Karpas-422 (cell line): ENCODE measurements around the gene ZNHIT2. TPM values are rescaled to one million over a fixed set of nuclear protein-coding genes. Genes with fewer than 3 reads are reported as not detected.

ENCODE experiments used
- DNase-seq: peaks from one replicate; pipeline ENCODE4 v3.0.0-alpha.2; 2015
- H2AFZ ChIP-seq: fragments of 200-600 bp; sonication (generic); 2 replicates; pipeline ENCODE4 v1.6.1; 2014; ENCODE audit warnings: antibody characterized with exemption, low read length, mixed read lengths
- H3K27ac ChIP-seq: fragments of 200-600 bp; sonication (generic); 2 replicates; pipeline ENCODE4 v1.5.1; 2014; ENCODE audit warnings: mild to moderate bottlenecking, low read length, moderate library complexity
- H3K27me3 ChIP-seq: fragments of 200-600 bp; sonication (generic); 2 replicates; pipeline ENCODE4 v1.6.1; 2014; ENCODE audit warnings: low read length, mixed read lengths
- H3K36me3 ChIP-seq: fragments of 200-600 bp; sonication (generic); 2 replicates; pipeline ENCODE4 v1.6.1; 2014; ENCODE audit warnings: low read length, mixed read lengths; ENCODE audit not compliant: insufficient read depth
- H3K4me1 ChIP-seq: fragments of 200-600 bp; sonication (generic); 2 replicates; pipeline ENCODE4 v1.6.1; 2014; ENCODE audit warnings: mild to moderate bottlenecking, low read length, mixed read lengths
- H3K4me2 ChIP-seq: fragments of 200-600 bp; sonication (generic); 2 replicates; pipeline ENCODE4 v1.6.1; 2014; ENCODE audit warnings: low read length, low read depth, mild to moderate bottlenecking; ENCODE audit not compliant: poor library complexity, severe bottlenecking
- H3K4me3 ChIP-seq: fragments of 200-600 bp; sonication (generic); 2 replicates; pipeline ENCODE4 v1.5.1; 2014; ENCODE audit warnings: mild to moderate bottlenecking, antibody characterized with exemption, low read length, mixed read lengths
- H3K79me2 ChIP-seq: fragments of 200-600 bp; sonication (generic); 2 replicates; pipeline ENCODE4 v1.6.1; 2014; ENCODE audit warnings: mild to moderate bottlenecking, low read length, mixed read lengths
- H3K9ac ChIP-seq: fragments of 200-600 bp; sonication (generic); 2 replicates; pipeline ENCODE4 v1.6.0; 2014; ENCODE audit warnings: low read length
- H3K9me2 ChIP-seq: fragments of 200-600 bp; sonication (generic), shearing (Covaris generic); replicated peaks from 2 replicates; pipeline ENCODE4 v1.6.0; 2014; ENCODE audit warnings: mild to moderate bottlenecking, low read length, moderate library complexity; ENCODE audit not compliant: insufficient read depth
- H3K9me3 ChIP-seq: fragments of 300-700, 200-600 bp; sonication (generic); 2 replicates; pipeline ENCODE4 v1.6.1; 2014; ENCODE audit warnings: low read length, mixed read lengths
- H4K20me1 ChIP-seq: fragments of 200-600 bp; sonication (generic); 2 replicates; pipeline ENCODE4 v1.6.1; 2014; ENCODE audit warnings: mild to moderate bottlenecking, antibody characterized with exemption, low read length, low read depth; ENCODE audit not compliant: insufficient read depth
- total RNA-seq: library from RNA; depleted of rRNA; stranded (reverse); fragments of >200 nt; shearing (Covaris generic); gene quantifications from 2 replicates; pipeline ENCODE4 v1.2.3, GENCODE V29; 2014; ENCODE audit warnings: low replicate concordance

ZNHIT2 gene
- total RNA-seq, 1 experiment from 2014 or later, result 11.3 TPM

GRCh38 chr11:65131895-65132237, 14.4 kb upstream of the ZNHIT2 start:
- Histone ChIP-seq H3K27me3 (no peaks in the 10 kb centered on the region), H3K79me2 (peaks cover 27% of the 10 kb centered on the region), H3K36me3 (peaks cover 45% of the 10 kb centered on the region), H3K4me3 (peak overlapping the region; percentile 91), H3K9me3 (no peaks in the 10 kb centered on the region), H2AFZ (no peak overlapping the region), H3K27ac (peak overlapping the region; percentile 100), H3K9me2 (no peaks in the 10 kb centered on the region), H3K4me1 (peaks cover 73% of the 10 kb centered on the region), H3K9ac (peak overlapping the region; percentile 99), H3K4me2 (peak overlapping the region; percentile 98), H4K20me1 (peaks cover 34% of the 10 kb centered on the region; the same call in 1 of the 2 replicates)
- no peak for DNase-seq

- Histone ChIP-seq H3K9me2 (no peaks in the 10 kb centered on the region), H3K4me3 (peak overlapping the region; percentile 91), H3K9me3 (no peaks in the 10 kb centered on the region), H2AFZ (no peak overlapping the region), H3K4me2 (peak overlapping the region; percentile 98), H4K20me1 (peaks cover 34% of the 10 kb centered on the region; the same call in 1 of the 2 replicates), H3K4me1 (peaks cover 71% of the 10 kb centered on the region), H3K27ac (peak overlapping the region; percentile 100), H3K36me3 (peaks cover 45% of the 10 kb centered on the region), H3K79me2 (peaks cover 27% of the 10 kb centered on the region), H3K27me3 (no peaks in the 10 kb centered on the region), H3K9ac (peak overlapping the region; percentile 99)
- DNase-seq, result peak; percentile 43
Measured at GRCh38 chr11:65131417-65131776, 13.9 kb upstream of the ZNHIT2 start.

- H3K4me3 ChIP-seq, result peak overlapping the region; percentile 91
- no peaks in the 10 kb centered on the region for H3K9me2 ChIP-seq
- H3K4me2 ChIP-seq, result peak overlapping the region; percentile 98
- H3K27me3 ChIP-seq, result no peaks in the 10 kb centered on the region
- H4K20me1 ChIP-seq, result peaks cover 34% of the 10 kb centered on the region; the same call in 1 of the 2 replicates
- H3K9ac ChIP-seq, result peak overlapping the region; percentile 99
- H3K4me1 ChIP-seq, result peaks cover 65% of the 10 kb centered on the region
- no peaks in the 10 kb centered on the region for H3K9me3 ChIP-seq
- peaks cover 45% of the 10 kb centered on the region for H3K36me3 ChIP-seq
- peak overlapping the region; percentile 100 for H3K27ac ChIP-seq
- H2AFZ ChIP-seq, result no peak overlapping the region
- peak; percentile 79 for DNase-seq
- H3K79me2 ChIP-seq, result peaks cover 27% of the 10 kb centered on the region
Measured at GRCh38 chr11:65130631-65131416, 13.3 kb upstream of the ZNHIT2 start.

- Histone ChIP-seq H3K4me2 (peak overlapping the region; percentile 98), H3K27ac (peak overlapping the region; percentile 100), H3K4me3 (peak overlapping the region; percentile 91; the same call in 1 of the 2 replicates)
Measured at GRCh38 chr11:65129649-65130441, 12.3 kb upstream of the ZNHIT2 start.

DNA sequence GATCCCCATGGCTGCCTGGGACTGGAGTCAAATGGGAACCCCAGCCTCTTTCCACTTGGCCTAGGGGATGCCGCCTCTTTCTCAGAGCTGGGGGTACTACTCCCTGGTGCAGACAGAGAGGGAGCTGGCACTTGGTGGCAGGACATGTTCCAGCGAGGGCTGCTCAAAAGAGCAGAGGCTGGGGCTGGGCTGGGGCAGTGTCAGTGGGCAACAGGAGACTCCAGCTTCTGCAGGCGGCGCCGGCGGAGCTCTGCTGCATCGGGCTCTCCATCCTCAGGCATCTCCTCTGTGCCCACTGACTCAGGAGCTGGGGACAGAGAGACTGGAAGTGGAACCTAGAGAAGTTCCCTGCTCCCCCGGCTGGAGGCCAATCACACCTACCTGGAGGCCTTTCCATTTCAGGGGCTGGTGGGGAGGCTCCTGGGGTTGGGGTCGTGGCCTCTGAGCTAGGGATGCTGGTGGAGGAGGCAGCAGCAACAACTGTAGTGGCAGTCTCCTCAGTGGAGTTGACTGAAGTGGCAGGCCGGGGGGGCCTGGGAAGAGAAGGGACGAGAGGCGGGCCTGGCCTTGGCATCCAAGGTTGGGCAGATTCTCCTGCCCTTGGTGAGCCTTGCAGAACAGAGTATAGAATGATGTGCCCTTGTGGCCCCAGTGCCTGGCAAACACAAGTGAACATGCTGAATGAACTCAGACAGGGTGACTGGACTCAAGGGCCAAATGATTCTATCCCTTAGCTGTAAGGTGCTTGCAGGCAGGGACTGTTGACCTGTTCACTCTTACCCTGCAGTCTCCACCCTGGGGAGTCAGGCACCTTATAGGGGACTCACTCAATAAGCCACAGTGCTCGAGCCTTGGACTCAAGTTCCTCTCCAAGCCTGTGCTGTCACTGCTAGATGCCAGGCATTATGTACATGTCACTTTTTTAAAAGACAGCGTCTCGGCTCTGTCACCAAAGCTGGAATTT, 11.0 kb upstream of the ZNHIT2 start:
- peak; percentile 57 for DNase-seq
- H3K9me2 ChIP-seq, result no peaks in the 10 kb centered on the region
- H3K9me3 ChIP-seq, result no peaks in the 10 kb centered on the region
- peak overlapping the region; percentile 15; the same call in 1 of the 2 replicates for H3K9ac ChIP-seq
- H3K4me3 ChIP-seq, result no peak overlapping the region
- H3K27me3 ChIP-seq, result no peaks in the 10 kb centered on the region
- H2AFZ ChIP-seq, result no peak overlapping the region
- H3K4me2 ChIP-seq, result peak overlapping the region; percentile 98
- H3K36me3 ChIP-seq, result peaks cover 45% of the 10 kb centered on the region
- peaks cover 30% of the 10 kb centered on the region; the same call in 1 of the 2 replicates for H4K20me1 ChIP-seq
- H3K27ac ChIP-seq, result peak overlapping the region; percentile 100
- peaks cover 22% of the 10 kb centered on the region for H3K79me2 ChIP-seq
- H3K4me1 ChIP-seq, result peaks cover 64% of the 10 kb centered on the region

More at GRCh38 chr11:65129649-65130441, 12.3 kb upstream of the ZNHIT2 start:
- Histone ChIP-seq H4K20me1 (peaks cover 34% of the 10 kb centered on the region; the same call in 1 of the 2 replicates), H3K9me3 (no peaks in the 10 kb centered on the region), H3K9me2 (no peaks in the 10 kb centered on the region), H3K27me3 (no peaks in the 10 kb centered on the region), H3K79me2 (peaks cover 27% of the 10 kb centered on the region), H2AFZ (no peak overlapping the region), H3K36me3 (peaks cover 45% of the 10 kb centered on the region), H3K9ac (peak overlapping the region; percentile 99), H3K4me1 (peaks cover 58% of the 10 kb centered on the region)
- DNase-seq, result peak; percentile 84

DNA sequence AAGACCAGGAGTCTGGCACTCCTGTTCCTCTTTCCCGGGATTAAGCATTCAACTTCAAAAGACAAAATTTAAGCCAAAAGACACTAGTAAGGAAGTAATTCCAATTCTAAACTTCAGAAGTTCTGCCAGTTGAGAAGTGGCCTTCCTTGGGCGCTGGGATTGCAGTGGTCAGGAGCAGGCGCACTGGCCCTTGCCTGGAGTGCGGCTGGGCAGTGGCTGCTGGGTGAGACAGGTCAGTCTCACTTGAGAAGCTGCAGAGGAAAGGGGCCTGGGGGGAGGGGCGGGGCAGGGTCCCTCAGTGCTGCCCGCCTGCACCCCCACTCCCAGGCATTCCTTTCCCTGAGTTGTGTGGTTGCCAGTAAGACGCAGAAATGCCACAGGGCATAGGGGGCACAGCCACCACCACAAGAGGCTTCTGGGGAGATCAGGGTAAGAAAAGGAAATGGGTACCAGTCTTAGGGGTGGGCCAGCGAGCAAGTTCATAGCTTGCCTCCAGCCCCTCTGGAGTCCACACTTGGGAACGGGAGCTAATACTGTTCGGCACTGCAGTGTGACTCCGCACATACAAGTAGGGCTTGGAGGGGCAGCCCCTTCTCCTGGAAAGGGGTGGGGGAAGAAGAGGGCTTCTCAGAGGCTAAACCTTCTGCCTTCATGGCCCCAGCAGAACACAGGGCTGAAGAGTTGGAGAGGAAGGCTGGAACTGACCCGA, 10.1 kb upstream of the ZNHIT2 start:
- H4K20me1 ChIP-seq, result peaks cover 30% of the 10 kb centered on the region; the same call in 1 of the 2 replicates
- peak overlapping the region; percentile 100 for H3K27ac ChIP-seq
- H3K4me2 ChIP-seq, result no peak overlapping the region
- no peaks in the 10 kb centered on the region for H3K9me3 ChIP-seq
- no peaks in the 10 kb centered on the region for H3K27me3 ChIP-seq
- H3K9ac ChIP-seq, result peak overlapping the region; percentile 3; the same call in 1 of the 2 replicates
- peaks cover 24% of the 10 kb centered on the region for H3K79me2 ChIP-seq
- peaks cover 66% of the 10 kb centered on the region for H3K4me1 ChIP-seq
- peak; percentile 46 for DNase-seq
- H2AFZ ChIP-seq, result no peak overlapping the region
- peaks cover 45% of the 10 kb centered on the region for H3K36me3 ChIP-seq
- H3K9me2 ChIP-seq, result no peaks in the 10 kb centered on the region
- H3K4me3 ChIP-seq, result no peak overlapping the region

GRCh38 chr11:65126624-65127274, 9.2 kb upstream of the ZNHIT2 start:
- no peak overlapping the region for H3K4me3 ChIP-seq
- peaks cover 26% of the 10 kb centered on the region; the same call in 1 of the 2 replicates for H4K20me1 ChIP-seq
- no peaks in the 10 kb centered on the region for H3K27me3 ChIP-seq
- H3K27ac ChIP-seq, result peak overlapping the region; percentile 100
- H3K9ac ChIP-seq, result no peak overlapping the region
- no peaks in the 10 kb centered on the region for H3K9me3 ChIP-seq
- peaks cover 21% of the 10 kb centered on the region for H3K79me2 ChIP-seq
- no peak for DNase-seq
- peaks cover 59% of the 10 kb centered on the region for H3K4me1 ChIP-seq
- H3K9me2 ChIP-seq, result no peaks in the 10 kb centered on the region
- no peak overlapping the region for H2AFZ ChIP-seq
- H3K36me3 ChIP-seq, result peaks cover 41% of the 10 kb centered on the region
- H3K4me2 ChIP-seq, result no peak overlapping the region
